ENCODE results near the gene MYLK4.

The MYLK4 gene

GRCh38 chr6:2797564-2798031 is 46.9 kb upstream of the MYLK4 start:
- Histone ChIP-seq H3K4me3 (ENCODE audit: low read length, poor library complexity, severe bottlenecking) (peak overlapping the region; percentile 43), H4K20me1 (ENCODE audit: insufficient read depth, low read length, poor library complexity, severe bottlenecking) (no peaks in the 10 kb centered on the region), H3K27me3 (ENCODE audit: insufficient read depth, low read length, poor library complexity, severe bottlenecking) (no peaks in the 10 kb centered on the region), H2AFZ (ENCODE audit: low read length) (no peak overlapping the region), H3K9me3 (ENCODE audit: insufficient read depth, low read depth, low read length) (no peaks in the 10 kb centered on the region), H3K4me1 (ENCODE audit: insufficient read depth, low read length, poor library complexity, severe bottlenecking) (peaks cover 46% of the 10 kb centered on the region), H3K9me2 (replicated peaks; ENCODE audit: low read depth, low read length) (no peaks in the 10 kb centered on the region), H3F3A (ENCODE audit: low read depth) (no peaks in the 10 kb centered on the region), H3K4me2 (ENCODE audit: low read depth, low read length, poor library complexity, severe bottlenecking) (peak overlapping the region; percentile 67), H3K79me2 (ENCODE audit: insufficient read depth, low read length) (no peaks in the 10 kb centered on the region), H3K36me3 (ENCODE audit: insufficient read depth, low read length) (no peaks in the 10 kb centered on the region), H3K9ac (ENCODE audit: low read depth, low read length, poor library complexity, severe bottlenecking) (peak overlapping the region; percentile 63)
- TF ChIP-seq CTCF (conservative IDR thresholded peaks at IDR 0.05; ENCODE audit: low read length) (no peak), EZH2phosphoT487 (IDR thresholded peaks at IDR 0.05; ENCODE audit: borderline replicate concordance) (no peak)

- H3K4me1 ChIP-seq (ENCODE audit: insufficient read depth, low read length, poor library complexity, severe bottlenecking) = peaks cover 46% of the 10 kb centered on the region
- no peak overlapping the region for H2AFZ ChIP-seq (ENCODE audit: low read length)
- no peaks in the 10 kb centered on the region for H4K20me1 ChIP-seq (ENCODE audit: insufficient read depth, low read length, poor library complexity, severe bottlenecking)
- H3K9ac ChIP-seq (ENCODE audit: low read depth, low read length, poor library complexity, severe bottlenecking) = peak overlapping the region; percentile 63
- TF ChIP-seq EZH2phosphoT487 (IDR thresholded peaks at IDR 0.05; ENCODE audit: borderline replicate concordance) (no peak), CTCF (conservative IDR thresholded peaks at IDR 0.05; ENCODE audit: low read length) (no peak)
- H3K79me2 ChIP-seq (ENCODE audit: insufficient read depth, low read length) = no peaks in the 10 kb centered on the region
- peak overlapping the region; percentile 67 for H3K4me2 ChIP-seq (ENCODE audit: low read depth, low read length, poor library complexity, severe bottlenecking)
- no peaks in the 10 kb centered on the region for H3K9me3 ChIP-seq (ENCODE audit: insufficient read depth, low read depth, low read length)
- H3F3A ChIP-seq (ENCODE audit: low read depth) = no peaks in the 10 kb centered on the region
- no peaks in the 10 kb centered on the region for H3K36me3 ChIP-seq (ENCODE audit: insufficient read depth, low read length)
- no peaks in the 10 kb centered on the region for H3K9me2 ChIP-seq (replicated peaks; ENCODE audit: low read depth, low read length)
- no peaks in the 10 kb centered on the region for H3K27me3 ChIP-seq (ENCODE audit: insufficient read depth, low read length, poor library complexity, severe bottlenecking)
- H3K4me3 ChIP-seq (ENCODE audit: low read length, poor library complexity, severe bottlenecking) = peak overlapping the region; percentile 43
Measured at GRCh38 chr6:2796861-2797260, 46.1 kb upstream of the MYLK4 start.

GRCh38 chr6:2795956-2796355 is 45.2 kb upstream of the MYLK4 start:
- H4K20me1 ChIP-seq (ENCODE audit: insufficient read depth, low read length, poor library complexity, severe bottlenecking) = no peaks in the 10 kb centered on the region
- no peak overlapping the region for H3K9ac ChIP-seq (ENCODE audit: low read depth, low read length, poor library complexity, severe bottlenecking)
- no peaks in the 10 kb centered on the region for H3K36me3 ChIP-seq (ENCODE audit: insufficient read depth, low read length)
- TF ChIP-seq EZH2phosphoT487 (IDR thresholded peaks at IDR 0.05; ENCODE audit: borderline replicate concordance) (no peak), CTCF (conservative IDR thresholded peaks at IDR 0.05; ENCODE audit: low read length) (no peak)
- peaks cover 50% of the 10 kb centered on the region for H3K4me1 ChIP-seq (ENCODE audit: insufficient read depth, low read length, poor library complexity, severe bottlenecking)
- H3K79me2 ChIP-seq (ENCODE audit: insufficient read depth, low read length) = no peaks in the 10 kb centered on the region
- H3K27me3 ChIP-seq (ENCODE audit: insufficient read depth, low read length, poor library complexity, severe bottlenecking) = no peaks in the 10 kb centered on the region
- H2AFZ ChIP-seq (ENCODE audit: low read length) = no peak overlapping the region
- H3K9me3 ChIP-seq (ENCODE audit: insufficient read depth, low read depth, low read length) = no peaks in the 10 kb centered on the region
- H3K4me2 ChIP-seq (ENCODE audit: low read depth, low read length, poor library complexity, severe bottlenecking) = no peak overlapping the region
- no peak overlapping the region for H3K4me3 ChIP-seq (ENCODE audit: low read length, poor library complexity, severe bottlenecking)
- H3F3A ChIP-seq (ENCODE audit: low read depth) = no peaks in the 10 kb centered on the region
- no peaks in the 10 kb centered on the region for H3K9me2 ChIP-seq (replicated peaks; ENCODE audit: low read depth, low read length)

Measured in Loucy (cell line).